Breast epithelium (tissue), 3 donors: Measurements from ENCODE around the gene PLPP2.

ENCODE experiments used
- POLR2A ChIP-seq: fragments of 450-650 bp; IDR thresholded peaks from one replicate; pipeline ENCODE4 v1.6.1; 2016; ENCODE audit warnings: antibody characterized with exemption, mild to moderate bottlenecking, moderate library complexity
- POLR2AphosphoS5 ChIP-seq, 3 donors: sonication (generic); formaldehyde crosslinking; IDR thresholded peaks; one replicate each; pipeline ENCODE4 v1.6.1; 2017; ENCODE audit warnings: antibody characterized with exemption in 3 of 3

DNA sequence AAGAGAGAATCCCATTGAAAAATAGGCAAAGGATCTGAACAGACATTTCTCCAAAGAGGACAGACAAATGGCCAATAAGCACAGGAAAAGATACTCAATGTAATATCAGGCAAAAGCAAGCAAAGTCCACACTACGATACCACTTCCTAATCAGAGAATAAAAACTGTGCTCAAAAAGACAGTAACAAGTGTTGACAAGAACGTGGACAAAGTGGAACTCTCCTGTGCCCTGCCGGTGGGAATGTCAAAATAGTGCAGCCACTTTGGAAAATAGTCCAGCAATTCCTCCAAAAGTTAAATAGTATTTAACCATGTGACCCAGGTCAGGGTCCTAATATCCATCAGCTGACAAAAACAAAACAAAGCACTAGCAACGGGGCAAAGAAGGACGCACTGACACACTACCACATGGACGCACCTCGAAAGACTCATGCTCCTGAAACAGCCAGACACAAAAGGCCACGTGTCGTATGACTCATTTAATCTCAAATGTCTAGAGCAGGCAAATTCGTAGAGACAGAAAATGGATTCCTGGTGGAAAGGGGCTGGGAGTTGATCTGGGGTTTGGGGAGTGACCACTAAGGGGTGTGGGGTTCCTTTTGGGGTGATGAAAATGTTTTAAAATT lies 48.2 kb upstream of the PLPP2 start:
- TF ChIP-seq POLR2A (no peak), POLR2AphosphoS5 (IDR thresholded peaks at IDR 0.05) (no peak)
